Iris pigment epithelial cell (primary cell): ENCODE results near the gene PDK2.

Experiments
- DNase-seq: peaks from one replicate; pipeline ENCODE4 v3.0.0-alpha.2; 2011; ENCODE audit warnings: low read depth

The PDK2 gene

DNA sequence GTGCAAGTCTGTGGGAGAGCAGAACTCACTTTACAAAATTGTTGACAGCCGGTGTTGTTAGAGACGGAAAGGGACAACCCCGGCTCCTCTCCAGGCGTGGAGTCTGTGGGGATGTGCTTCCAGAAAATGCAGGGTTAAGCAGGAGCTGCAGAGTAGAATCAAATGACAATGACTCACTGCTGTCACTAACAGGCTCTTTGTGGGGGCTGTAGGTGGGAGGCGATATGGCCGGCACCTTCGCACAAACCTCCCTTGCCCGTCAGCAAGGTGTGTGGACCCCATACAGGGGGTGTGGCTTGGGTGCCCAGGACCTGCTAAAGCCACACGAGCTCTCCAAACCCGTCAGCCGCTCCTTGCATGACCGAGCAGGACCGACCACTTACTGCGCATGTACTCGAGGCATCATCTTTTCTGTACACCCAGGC, 5.8 kb downstream of the PDK2 start:
- DNase-seq, result no peak

DNA sequence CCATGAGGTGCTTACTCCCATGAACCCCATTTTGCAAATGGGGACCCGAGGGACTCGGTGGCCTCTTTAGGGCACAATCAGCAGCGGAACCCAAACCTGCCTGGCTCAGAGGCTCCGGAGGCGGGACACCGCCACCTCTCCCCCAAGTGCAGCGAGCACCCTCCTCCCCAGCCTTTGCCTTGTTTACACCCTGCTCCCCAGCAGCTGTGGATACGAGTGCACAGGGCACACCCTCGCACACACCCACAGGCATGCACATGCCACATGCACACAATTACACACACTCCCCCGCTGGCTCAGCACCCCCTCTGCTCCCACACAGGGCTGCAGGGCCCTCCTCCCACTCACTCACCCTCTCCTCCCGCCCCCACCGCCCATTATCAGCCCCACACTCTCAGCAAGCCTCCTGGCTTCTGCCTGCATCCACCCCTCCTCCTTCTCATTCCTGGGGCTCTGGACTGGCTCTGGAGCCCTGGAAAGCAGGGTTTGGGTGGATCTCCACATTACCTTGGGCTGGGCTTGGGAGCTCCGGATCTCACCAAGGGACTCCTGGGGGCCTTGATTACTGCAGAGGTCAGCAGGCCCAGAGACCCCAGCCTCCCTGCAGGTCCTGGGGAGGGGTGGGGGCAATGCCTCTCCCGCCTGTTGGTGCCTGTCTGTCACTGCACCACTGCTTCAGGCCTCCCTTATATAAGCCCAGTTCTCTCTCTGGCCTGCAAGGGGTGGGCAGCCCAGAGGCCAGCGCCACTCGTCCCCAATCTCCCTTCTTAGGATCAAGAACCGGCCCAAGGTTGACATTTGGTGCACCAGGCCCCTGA, 6.4 kb downstream of the PDK2 start:
- DNase-seq, result no peak

DNA sequence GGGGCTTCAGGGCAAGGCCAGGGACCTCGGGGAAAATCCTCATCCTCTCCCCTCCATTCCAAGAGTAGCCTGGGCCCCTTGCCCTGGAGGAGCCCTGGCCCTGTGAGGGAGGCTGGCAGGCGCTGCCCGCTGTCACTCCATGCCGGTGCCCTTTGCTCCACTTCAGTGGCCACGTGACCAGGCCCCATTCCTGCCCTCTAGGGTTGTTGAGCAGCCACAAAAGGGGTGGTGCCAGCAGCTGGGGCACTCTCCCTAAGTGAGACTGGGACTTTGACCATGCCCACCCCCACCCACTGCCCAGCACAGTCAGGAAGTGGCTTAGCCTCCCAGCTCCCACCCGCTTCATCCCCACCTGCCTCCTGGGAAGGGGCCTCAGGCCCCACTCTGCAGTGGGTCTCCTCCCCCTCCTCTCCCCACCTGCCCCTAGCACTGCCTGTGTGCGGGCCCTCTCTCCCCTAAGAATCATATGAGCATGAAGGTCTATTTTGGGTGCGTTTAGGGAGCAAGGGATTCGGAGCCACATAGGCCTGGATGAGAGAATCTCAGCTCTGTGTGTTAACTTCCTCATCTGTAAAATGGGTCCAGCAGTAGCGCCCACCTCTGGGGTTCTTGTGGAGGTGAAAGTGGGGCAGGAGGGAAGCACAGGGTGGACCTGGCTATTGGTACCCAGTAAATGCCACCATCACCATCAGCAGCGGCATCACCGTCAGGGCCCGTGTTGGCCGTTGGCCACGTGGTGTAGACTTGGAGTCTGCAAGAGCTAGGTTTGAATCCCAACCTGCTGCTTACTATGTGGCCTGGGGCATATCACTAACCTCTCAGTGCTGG, 7.2 kb downstream of the PDK2 start:
- no peak for DNase-seq

DNA sequence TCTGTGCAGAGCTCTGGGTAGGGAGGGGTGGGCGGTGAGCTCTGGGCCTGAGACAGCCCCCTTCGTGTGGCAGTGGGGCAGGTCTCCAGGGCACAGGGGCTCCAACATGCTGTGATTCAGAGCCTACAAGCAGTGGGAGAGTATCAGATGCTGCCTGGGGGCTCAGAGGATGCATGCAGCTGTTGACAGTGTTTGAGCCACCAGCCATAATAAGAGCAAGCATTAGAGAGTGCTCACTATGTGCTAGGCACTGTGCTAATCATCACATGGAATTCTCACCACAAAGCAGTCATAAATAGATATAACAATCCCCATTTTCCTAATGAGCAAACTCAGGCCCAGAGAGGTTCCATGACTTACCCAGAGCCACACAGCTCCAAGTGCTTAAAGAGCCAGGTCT, 8.1 kb downstream of the PDK2 start:
- DNase-seq, result no peak

DNA sequence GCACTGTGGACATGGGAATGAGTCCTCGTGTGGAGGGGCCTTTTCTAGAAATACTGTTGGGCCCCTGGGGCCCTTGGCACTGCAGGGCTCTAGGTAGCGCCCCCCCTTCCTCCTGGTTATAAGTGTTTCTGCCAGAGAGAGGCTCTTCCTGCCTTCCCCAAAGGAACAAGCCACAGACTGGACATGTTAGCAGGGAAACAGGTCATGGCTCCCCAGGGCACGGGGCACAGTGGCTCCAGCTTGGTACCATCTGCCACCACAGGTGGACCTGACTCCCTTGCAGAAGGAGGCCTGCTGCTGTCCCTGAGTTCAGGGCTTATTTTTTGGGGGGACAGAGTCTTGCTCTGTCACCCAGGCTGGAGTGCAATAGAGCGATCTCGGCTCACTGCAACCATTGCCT, 8.8 kb downstream of the PDK2 start:
- no peak for DNase-seq

DNA sequence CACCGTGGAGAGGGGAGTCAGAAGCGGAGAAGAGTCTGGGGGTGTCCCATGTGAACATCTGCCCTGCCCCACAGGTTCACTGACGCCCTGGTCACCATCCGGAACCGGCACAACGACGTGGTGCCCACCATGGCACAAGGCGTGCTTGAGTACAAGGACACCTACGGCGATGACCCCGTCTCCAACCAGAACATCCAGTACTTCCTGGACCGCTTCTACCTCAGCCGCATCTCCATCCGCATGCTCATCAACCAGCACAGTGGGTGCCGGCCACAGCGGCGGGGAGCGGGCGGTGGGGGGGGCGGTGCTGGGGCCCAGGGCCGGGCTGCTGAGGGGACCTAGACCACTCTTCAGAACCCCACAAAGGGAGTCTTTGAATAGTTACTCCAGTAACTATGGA, 10.7 kb downstream of the PDK2 start:
- no peak for DNase-seq

DNA sequence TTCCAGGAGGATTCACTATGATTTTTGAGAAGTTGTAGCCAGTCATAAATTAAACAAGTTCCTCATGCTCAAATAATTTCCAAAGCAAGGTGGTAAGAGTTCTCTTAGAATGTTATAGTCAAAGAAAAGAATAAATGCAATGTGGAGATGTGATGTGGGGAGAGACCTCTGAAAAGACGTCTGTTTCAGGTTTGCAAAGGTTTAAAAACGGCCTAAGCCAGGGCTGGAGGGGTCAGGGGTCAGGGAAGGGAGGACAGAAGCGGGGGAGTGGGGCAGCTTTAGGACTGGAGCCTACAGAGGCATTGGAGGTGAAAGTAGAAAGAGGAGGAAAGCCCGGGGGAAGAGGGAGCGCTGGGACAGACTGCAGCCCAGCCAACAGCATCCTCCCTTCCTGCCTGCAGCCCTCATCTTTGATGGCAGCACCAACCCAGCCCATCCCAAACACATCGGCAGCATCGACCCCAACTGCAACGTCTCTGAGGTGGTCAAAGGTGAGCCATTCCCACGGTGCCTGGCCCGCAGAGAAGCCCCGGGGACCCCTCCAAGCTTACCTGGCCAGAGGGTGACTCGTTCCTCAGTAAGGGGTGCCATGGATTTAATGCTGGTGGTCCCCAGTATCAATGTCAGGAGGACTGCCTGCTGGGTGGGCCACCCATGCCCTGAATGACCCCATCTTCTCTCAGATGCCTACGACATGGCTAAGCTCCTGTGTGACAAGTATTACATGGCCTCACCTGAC, 11.4 kb downstream of the PDK2 start:
- DNase-seq, result no peak

DNA sequence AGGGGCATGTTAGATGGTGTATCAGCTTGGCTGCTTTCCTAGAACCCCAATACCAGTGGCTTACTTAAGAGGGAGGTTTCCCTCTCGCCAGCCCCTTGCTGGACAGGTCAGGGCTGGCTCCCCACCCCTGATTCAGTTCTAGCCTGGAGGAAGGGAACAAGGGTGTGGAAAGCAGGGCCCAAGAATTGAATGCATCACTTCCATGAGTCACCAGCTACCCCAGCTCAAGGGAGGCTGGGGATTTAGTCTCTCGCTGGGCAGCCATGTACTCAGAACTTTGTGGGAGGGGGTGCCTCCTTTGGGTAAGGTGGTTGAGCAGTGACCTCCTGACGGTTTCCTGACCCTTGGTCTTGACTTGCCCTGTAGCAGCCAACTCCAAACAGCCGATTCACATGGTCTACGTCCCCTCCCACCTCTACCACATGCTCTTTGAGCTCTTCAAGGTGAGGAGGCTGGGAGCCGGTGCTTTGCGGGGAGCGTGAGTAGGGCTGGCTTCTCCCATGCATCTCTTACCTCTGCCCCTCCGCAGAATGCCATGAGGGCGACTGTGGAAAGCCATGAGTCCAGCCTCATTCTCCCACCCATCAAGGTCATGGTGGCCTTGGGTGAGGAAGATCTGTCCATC, 12.8 kb downstream of the PDK2 start:
- DNase-seq, result peak; percentile 70

DNA sequence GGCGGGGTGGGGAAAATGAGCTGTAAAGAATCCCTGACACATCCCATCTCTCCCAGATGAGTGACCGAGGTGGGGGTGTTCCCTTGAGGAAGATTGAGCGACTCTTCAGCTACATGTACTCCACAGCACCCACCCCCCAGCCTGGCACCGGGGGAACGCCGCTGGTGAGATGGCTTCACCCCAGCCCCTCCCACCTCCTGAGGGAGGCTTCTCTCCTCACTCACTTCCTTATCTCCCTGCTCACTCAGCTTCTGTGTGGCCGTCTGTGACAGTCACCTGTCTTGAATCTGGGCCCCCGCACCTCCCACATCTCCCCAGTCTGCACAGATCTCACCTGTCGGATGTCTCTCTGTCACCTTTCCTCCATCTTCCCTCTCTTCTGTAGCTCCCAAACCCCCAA, 13.4 kb downstream of the PDK2 start:
- DNase-seq, result no peak

DNA sequence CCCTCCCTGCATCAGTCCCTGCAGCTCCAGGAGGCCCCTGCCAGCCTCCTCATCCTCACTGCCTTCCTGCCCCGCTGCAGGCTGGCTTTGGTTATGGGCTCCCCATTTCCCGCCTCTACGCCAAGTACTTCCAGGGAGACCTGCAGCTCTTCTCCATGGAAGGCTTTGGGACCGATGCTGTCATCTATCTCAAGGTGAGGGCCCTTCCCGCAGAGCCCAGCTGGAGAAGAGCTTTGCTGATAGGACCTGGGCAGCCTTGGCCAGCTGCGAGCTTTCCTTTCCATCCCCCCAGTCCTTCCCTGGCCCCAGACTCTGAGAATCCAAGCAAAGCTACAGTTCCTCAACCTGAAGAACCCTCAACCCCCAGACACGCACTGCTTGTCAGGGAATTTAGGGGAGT, 14.1 kb downstream of the PDK2 start:
- DNase-seq, result no peak

DNA sequence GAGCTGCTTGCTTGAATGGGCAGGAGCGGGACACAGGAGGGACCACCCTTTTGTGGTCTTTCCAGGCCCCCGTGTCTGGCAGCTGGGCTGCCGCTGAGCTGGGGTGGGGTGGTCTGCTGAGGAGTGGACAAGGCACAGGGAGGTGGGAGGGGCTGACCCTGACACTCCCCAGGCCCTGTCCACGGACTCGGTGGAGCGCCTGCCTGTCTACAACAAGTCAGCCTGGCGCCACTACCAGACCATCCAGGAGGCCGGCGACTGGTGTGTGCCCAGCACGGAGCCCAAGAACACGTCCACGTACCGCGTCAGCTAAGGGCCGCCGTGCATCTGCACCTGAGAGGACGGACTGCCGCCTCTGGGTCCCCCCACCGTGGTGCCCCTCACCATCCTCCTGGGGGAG, 14.6 kb downstream of the PDK2 start:
- no peak for DNase-seq

DNA sequence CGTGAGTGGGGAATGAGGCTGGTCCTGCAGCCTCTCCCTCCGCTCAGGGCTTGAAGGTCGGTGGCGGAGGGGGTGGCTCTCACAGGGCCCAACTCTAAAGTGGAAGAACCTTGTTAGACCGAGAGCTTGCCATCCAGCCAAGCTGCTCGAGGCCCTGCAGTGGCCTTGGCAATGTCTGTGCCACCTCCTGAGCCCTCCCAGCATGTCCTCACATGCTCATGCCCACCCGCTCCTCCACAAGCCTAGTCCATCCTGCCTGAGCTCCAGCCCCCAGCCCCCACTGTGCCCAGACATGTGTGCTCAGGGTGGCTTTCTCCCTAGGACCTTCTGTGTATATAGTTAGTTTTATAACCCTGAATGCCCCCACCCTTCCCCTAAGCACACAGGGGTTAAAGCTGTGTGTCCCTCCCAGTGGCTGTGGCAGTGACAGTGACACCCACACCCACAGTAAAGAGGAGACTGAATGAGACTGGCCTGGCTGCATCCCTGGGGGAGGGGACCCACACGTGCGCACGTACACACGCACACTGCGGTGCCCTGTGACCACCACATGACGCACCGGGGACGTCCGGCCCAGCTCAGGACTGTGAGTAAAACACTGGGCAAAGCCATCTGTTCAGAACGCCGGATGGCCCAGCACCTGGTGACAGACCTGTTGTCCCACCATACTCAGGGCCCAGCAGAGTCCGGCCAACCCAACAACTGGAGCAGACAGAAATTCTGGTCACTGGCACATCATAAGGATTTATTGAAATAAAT, 15.6 kb downstream of the PDK2 start:
- DNase-seq, result no peak

DNA sequence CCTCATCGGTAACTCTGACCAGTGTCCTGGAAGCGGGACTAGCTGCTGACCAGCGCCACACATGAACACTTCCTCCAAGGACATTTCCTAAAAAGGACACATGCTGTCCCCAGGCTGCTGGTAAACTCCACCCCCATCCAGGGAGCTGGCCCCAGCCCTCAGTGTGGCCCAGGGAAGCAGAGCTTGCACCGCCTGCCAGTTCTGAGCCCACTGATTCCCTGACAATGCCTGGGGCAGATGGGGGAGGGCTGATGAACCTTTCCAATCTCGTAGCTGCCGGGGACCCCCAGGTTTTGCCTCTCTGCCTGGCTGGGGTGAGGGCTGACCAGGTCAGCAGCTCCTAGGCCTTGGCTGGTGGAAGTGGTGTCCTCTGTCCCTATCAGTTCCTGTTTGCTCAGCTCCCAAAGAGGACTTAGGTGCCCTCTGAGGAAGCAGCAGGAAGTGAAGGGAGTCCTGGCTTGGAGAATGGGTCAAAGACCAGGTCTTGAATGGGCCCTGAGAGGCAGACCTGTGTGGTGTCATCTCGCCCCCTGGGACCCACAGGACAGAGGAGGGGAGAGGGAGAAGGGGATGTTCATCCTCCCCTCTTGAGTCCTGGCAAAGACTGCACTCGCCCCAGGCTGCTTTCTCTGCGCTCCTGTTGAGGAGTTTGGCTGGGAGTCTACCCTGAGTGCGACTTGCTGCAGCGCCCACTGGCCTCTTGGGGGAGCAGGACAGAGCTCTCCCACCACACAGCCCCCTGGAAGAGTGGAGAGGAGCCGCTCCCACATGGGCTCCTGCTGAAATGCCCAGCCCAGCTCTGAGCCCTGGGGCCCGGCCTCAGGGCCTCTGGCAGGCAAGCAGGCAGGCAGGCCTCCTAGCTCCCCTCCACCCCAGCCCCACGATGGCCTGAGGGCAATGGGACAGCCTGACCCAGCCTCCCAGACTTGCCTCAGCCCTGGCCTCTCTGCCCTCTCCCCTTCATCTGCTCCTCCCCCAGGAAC, 16.8 kb downstream of the PDK2 start:
- no peak for DNase-seq

DNA sequence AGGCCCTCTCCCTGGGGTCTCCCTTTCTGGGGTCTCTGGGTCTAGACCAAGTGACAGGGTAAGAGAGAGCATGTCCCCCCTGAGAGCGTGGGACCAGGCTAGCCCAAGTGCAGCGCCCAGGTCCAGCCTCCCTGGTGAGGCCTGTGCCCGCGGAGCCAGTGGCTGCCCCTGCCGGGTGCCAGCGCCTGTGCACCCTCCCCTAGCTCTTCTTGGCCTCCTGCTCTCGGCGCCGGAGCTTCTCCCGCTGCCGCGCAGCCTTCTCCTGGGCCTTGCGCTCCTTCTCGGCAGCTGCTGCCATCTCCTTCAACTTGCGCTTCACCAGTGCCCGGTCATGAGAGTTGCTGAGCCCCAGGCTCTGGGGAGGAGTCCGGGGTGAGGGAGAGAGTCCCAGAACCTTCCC, 17.5 kb downstream of the PDK2 start:
- DNase-seq, result no peak

DNA sequence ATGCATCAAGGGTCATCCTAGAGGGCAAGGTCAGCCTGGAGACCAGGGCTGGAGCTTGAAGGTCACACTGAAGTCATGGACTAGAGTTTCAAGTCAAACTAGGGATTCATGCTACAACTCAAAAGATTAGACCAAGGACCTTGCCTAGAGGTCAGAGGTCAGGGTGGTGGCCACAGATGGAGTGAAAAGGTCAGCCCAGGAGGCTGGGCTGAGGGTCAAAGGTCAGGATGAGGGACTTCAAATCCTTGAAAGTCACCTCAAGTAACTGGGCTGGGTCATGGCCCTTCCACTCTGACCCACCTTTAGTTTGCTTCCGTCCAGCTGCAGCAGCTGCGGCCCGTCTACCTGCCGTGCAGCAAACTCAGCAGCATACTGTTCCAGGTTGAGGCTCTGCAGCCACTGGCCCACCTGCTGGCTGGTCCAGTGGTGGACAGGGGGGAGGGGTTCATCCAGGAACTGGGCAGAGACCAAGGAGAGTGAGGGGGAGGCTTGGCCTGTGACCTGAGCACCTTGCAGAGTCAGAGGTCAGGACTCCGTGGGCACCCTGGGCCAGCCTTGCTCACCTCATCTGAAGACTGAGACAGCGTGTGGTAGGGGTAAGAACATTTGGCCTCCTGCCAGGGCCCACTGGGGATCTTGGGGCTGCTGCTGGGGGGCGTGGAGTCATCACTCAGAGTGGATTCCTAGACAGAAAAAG, 18.6 kb downstream of the PDK2 start:
- no peak for DNase-seq

DNA sequence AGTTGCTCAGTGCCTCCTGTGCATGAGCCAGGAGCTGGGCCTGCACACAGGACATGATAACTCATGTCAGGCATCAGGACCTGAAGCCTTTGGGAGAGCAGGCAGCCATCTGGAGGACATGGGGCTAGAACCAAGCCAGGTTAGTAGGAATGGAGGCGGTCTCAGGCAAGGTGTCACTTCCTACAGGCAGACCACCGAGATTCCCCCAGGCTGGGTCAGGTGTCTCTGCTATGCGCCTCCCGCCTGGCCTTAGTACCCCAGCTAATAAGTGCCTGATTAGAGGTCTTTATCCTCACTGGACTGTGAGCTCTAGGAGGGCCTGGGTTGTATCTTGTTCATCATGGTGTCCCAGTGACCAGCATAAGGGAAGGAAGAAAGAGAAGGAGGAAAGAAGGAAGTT, 19.2 kb downstream of the PDK2 start:
- DNase-seq, result no peak

DNA sequence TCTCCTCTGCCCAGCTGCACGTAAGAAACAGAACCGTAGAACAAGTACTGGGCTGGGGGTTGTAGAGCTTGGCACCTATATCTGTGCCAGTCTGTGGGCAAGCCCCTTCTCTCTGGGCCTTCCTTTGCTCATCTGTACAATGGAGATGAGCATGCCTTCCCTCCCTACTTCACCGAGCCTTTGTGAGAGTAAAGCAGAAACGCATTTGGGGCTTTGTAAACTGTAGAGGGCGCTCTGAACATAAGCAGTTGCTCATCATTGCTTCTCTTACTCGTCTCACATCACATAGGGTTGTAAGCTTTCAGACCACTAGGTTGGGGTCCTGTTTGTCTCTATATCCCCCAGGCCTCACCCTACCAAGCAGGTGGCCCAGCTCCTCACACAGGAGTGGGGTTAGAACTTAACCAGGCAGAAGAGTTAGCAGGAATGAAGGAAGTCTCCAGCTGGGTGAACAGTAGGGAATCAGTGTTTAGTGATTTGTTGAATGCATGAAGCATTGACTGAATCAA, 19.8 kb downstream of the PDK2 start:
- DNase-seq, result peak; percentile 75

DNA sequence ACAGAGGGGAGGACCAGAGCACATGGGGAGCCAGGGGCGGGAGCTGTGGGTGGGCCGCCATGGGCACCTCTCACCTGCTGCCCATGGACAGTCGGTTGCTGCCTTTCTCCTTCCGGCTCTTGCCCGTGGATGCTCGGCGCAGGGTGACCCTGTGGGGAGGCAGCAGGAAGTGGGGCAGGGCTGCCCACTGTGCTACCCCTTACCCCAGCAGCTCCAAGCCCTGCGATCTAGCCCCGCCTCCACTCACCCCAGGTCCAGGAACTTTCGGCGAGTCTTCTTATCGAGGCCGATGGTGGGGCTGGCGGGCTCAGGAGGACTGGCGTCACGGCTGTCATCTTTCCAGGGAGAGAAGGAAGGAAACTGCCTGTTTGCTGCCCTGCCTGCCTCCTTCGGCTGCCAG, 20.6 kb downstream of the PDK2 start:
- no peak for DNase-seq
